T-helper 2 cell treated with Interferon-gamma antibody and Interleukin-4, amounts not matched to agents 5 μg/mL and 100 μg/mL, for 36 hours (primary cell): ENCODE data around the gene PEX14.

Experiments used
- DNase-seq: peaks from one replicate; pipeline ENCODE4 v3.0.0; 2021; ENCODE audit warnings: low spot score
- H3K27ac Mint-ChIP-seq: one replicate; pipeline ENCODE4 v1.8.0; 2021; ENCODE audit warnings: mild to moderate bottlenecking, mixed read lengths
- H3K27me3 Mint-ChIP-seq: one replicate; pipeline ENCODE4 v1.8.0; 2021; ENCODE audit warnings: low read depth, mixed read lengths
- H3K36me3 Mint-ChIP-seq: one replicate; pipeline ENCODE4 v1.8.0; 2021; ENCODE audit warnings: low read depth, mixed read lengths
- H3K4me1 Mint-ChIP-seq: one replicate; pipeline ENCODE4 v1.8.0; 2021; ENCODE audit warnings: low read depth, mixed read lengths
- H3K4me3 Mint-ChIP-seq: one replicate; pipeline ENCODE4 v1.8.0; 2022; ENCODE audit warnings: mild to moderate bottlenecking, moderate library complexity, mixed read lengths
- H3K9me3 Mint-ChIP-seq: one replicate; pipeline ENCODE4 v1.8.0; 2021; ENCODE audit warnings: mixed read lengths

The PEX14 gene

GRCh38 chr1:10659646-10660540, 185.1 kb downstream of the PEX14 start:
- no peaks in the 10 kb centered on the region for H3K9me3 Mint-ChIP-seq
- no peak overlapping the region for H3K27ac Mint-ChIP-seq
- DNase-seq, result no peak
- H3K4me3 Mint-ChIP-seq, result no peak overlapping the region
- no peaks in the 10 kb centered on the region for H3K36me3 Mint-ChIP-seq
- no peaks in the 10 kb centered on the region for H3K4me1 Mint-ChIP-seq
- no peaks in the 10 kb centered on the region for H3K27me3 Mint-ChIP-seq

- no peaks in the 10 kb centered on the region for H3K4me1 Mint-ChIP-seq
These were observed 186.7 kb downstream of the PEX14 start for GRCh38 chr1:10661453-10661852.

GRCh38 chr1:10662090-10662688, 187.4 kb downstream of the PEX14 start:
- no peaks in the 10 kb centered on the region for H3K27me3 Mint-ChIP-seq
- H3K4me1 Mint-ChIP-seq, result no peaks in the 10 kb centered on the region
- H3K36me3 Mint-ChIP-seq, result no peaks in the 10 kb centered on the region
- H3K9me3 Mint-ChIP-seq, result no peaks in the 10 kb centered on the region
- no peak overlapping the region for H3K27ac Mint-ChIP-seq
- H3K4me3 Mint-ChIP-seq, result no peak overlapping the region
- DNase-seq, result no peak

More at GRCh38 chr1:10661453-10661852, 186.7 kb downstream of the PEX14 start:
- Mint-ChIP-seq H3K27me3 (no peaks in the 10 kb centered on the region), H3K9me3 (no peaks in the 10 kb centered on the region), H3K4me3 (no peak overlapping the region), H3K36me3 (no peaks in the 10 kb centered on the region), H3K27ac (no peak overlapping the region)
- no peak for DNase-seq

GRCh38 chr1:10662824-10663677, 188.3 kb downstream of the PEX14 start:
- H3K27ac Mint-ChIP-seq, result no peak overlapping the region
- no peaks in the 10 kb centered on the region for H3K9me3 Mint-ChIP-seq
- no peaks in the 10 kb centered on the region for H3K27me3 Mint-ChIP-seq
- no peak for DNase-seq
- no peak overlapping the region for H3K4me3 Mint-ChIP-seq
- no peaks in the 10 kb centered on the region for H3K36me3 Mint-ChIP-seq
- H3K4me1 Mint-ChIP-seq, result no peaks in the 10 kb centered on the region

GRCh38 chr1:10663678-10664035, 188.9 kb downstream of the PEX14 start:
- Mint-ChIP-seq H3K27me3 (no peaks in the 10 kb centered on the region), H3K4me3 (no peak overlapping the region), H3K4me1 (no peaks in the 10 kb centered on the region), H3K9me3 (no peaks in the 10 kb centered on the region), H3K27ac (no peak overlapping the region), H3K36me3 (no peaks in the 10 kb centered on the region)
- no peak for DNase-seq

GRCh38 chr1:10664251-10664650, 189.5 kb downstream of the PEX14 start:
- Mint-ChIP-seq H3K9me3 (no peaks in the 10 kb centered on the region), H3K4me3 (no peak overlapping the region), H3K36me3 (no peaks in the 10 kb centered on the region), H3K27ac (no peak overlapping the region), H3K4me1 (no peaks in the 10 kb centered on the region), H3K27me3 (no peaks in the 10 kb centered on the region)
- DNase-seq, result no peak

GRCh38 chr1:10665226-10665625, 190.5 kb downstream of the PEX14 start:
- no peak overlapping the region for H3K4me3 Mint-ChIP-seq
- no peaks in the 10 kb centered on the region for H3K36me3 Mint-ChIP-seq
- no peaks in the 10 kb centered on the region for H3K9me3 Mint-ChIP-seq
- H3K4me1 Mint-ChIP-seq, result no peaks in the 10 kb centered on the region
- DNase-seq, result no peak
- H3K27me3 Mint-ChIP-seq, result no peaks in the 10 kb centered on the region
- no peak overlapping the region for H3K27ac Mint-ChIP-seq

GRCh38 chr1:10665930-10666850, 191.4 kb downstream of the PEX14 start:
- Mint-ChIP-seq H3K9me3 (no peaks in the 10 kb centered on the region), H3K27ac (no peak overlapping the region), H3K4me3 (no peak overlapping the region), H3K36me3 (no peaks in the 10 kb centered on the region), H3K27me3 (no peaks in the 10 kb centered on the region), H3K4me1 (no peaks in the 10 kb centered on the region)
- no peak for DNase-seq

- H3K27me3 Mint-ChIP-seq, result no peaks in the 10 kb centered on the region
- H3K4me1 Mint-ChIP-seq, result no peaks in the 10 kb centered on the region
- H3K27ac Mint-ChIP-seq, result no peak overlapping the region
- no peak for DNase-seq
- H3K9me3 Mint-ChIP-seq, result no peaks in the 10 kb centered on the region
- H3K36me3 Mint-ChIP-seq, result no peaks in the 10 kb centered on the region
- no peak overlapping the region for H3K4me3 Mint-ChIP-seq
These were observed 193.4 kb downstream of the PEX14 start for GRCh38 chr1:10667861-10668761.

GRCh38 chr1:10669570-10669969, 194.8 kb downstream of the PEX14 start:
- DNase-seq, result no peak
- no peaks in the 10 kb centered on the region for H3K9me3 Mint-ChIP-seq
- H3K4me3 Mint-ChIP-seq, result no peak overlapping the region
- no peaks in the 10 kb centered on the region for H3K36me3 Mint-ChIP-seq
- H3K27ac Mint-ChIP-seq, result no peak overlapping the region
- no peaks in the 10 kb centered on the region for H3K4me1 Mint-ChIP-seq
- no peaks in the 10 kb centered on the region for H3K27me3 Mint-ChIP-seq

GRCh38 chr1:10670190-10670589, 195.4 kb downstream of the PEX14 start:
- H3K27me3 Mint-ChIP-seq, result no peaks in the 10 kb centered on the region
- no peak overlapping the region for H3K27ac Mint-ChIP-seq
- no peak for DNase-seq
- no peaks in the 10 kb centered on the region for H3K36me3 Mint-ChIP-seq
- H3K9me3 Mint-ChIP-seq, result no peaks in the 10 kb centered on the region
- H3K4me3 Mint-ChIP-seq, result no peak overlapping the region
- H3K4me1 Mint-ChIP-seq, result no peaks in the 10 kb centered on the region

- Mint-ChIP-seq H3K36me3 (no peaks in the 10 kb centered on the region), H3K27ac (no peak overlapping the region), H3K9me3 (no peaks in the 10 kb centered on the region), H3K27me3 (no peaks in the 10 kb centered on the region), H3K4me1 (no peaks in the 10 kb centered on the region), H3K4me3 (no peak overlapping the region)
- no peak for DNase-seq
These were observed 196.3 kb downstream of the PEX14 start for GRCh38 chr1:10671090-10671489.
